Thyroid gland (tissue), 4 donors: ENCODE measurements around the gene NT5C1B.

Experiments used
- POLR2A ChIP-seq, 2 donors: fragments of 450-650 bp; IDR thresholded peaks; one replicate each; pipeline ENCODE4 v1.6.1; 2017; ENCODE audit warnings: antibody characterized with exemption in 2 of 2, mild to moderate bottlenecking in 2 of 2, moderate library complexity in 1 of 2
- TF ChIP-seq, protein P1 (sequence below), 6 experiments: fragments of 200-600 bp in 3 of 6; fragments of 450-650 bp in 3 of 6; sonication (generic) in 3 of 6; IDR thresholded peaks; one replicate each; pipeline ENCODE4 v1.5.1; 2016 to 2019; ENCODE audit warnings: antibody characterized with exemption in 6 of 6, mild to moderate bottlenecking in 2 of 6, inconsistent platforms in 1 of 6, moderate library complexity in 1 of 6

DNA sequence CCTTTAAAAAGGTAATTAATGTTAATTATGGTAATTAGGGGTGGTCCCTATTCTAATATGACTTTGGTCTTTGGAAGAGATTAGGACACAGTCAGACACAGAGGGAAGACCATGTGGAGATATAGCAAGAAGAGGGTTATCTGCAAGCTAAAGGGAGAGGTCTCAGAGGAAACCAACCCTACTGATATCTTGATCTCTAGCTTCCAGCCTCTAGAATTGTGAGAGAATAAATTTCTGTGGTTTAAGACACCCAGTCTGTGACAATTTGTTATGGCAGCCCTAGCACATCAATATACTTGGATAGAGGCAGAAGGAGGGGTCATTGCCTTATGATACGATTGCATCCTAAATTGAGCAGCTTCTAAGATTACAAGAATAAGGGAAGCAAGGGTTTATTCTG, 21.3 kb upstream of the NT5C1B start:
- TF ChIP-seq, protein P1, sequence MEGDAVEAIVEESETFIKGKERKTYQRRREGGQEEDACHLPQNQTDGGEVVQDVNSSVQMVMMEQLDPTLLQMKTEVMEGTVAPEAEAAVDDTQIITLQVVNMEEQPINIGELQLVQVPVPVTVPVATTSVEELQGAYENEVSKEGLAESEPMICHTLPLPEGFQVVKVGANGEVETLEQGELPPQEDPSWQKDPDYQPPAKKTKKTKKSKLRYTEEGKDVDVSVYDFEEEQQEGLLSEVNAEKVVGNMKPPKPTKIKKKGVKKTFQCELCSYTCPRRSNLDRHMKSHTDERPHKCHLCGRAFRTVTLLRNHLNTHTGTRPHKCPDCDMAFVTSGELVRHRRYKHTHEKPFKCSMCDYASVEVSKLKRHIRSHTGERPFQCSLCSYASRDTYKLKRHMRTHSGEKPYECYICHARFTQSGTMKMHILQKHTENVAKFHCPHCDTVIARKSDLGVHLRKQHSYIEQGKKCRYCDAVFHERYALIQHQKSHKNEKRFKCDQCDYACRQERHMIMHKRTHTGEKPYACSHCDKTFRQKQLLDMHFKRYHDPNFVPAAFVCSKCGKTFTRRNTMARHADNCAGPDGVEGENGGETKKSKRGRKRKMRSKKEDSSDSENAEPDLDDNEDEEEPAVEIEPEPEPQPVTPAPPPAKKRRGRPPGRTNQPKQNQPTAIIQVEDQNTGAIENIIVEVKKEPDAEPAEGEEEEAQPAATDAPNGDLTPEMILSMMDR (IDR thresholded peaks at IDR 0.05): no peak
- TF ChIP-seq POLR2A (IDR thresholded peaks at IDR 0.05): no peak
